Activated CD4-positive, CD25-positive, alpha-beta regulatory T cell treated with anti-CD3 and anti-CD28 coated beads, Interleukin-2, amount 50 U/mL, for 72 hours (primary cell): ENCODE results near the gene EPB41L4A.

ENCODE experiments used
- DNase-seq: peaks from one replicate; pipeline ENCODE4 v3.0.0; 2021

EPB41L4A gene

GRCh38 chr5:112200131-112200530, 218.9 kb downstream of the EPB41L4A start:
- no peak for DNase-seq

GRCh38 chr5:112196584-112196983, 222.5 kb downstream of the EPB41L4A start:
- no peak for DNase-seq

- no peak for DNase-seq
Observed at GRCh38 chr5:112195924-112196323, 223.2 kb downstream of the EPB41L4A start.

- DNase-seq = no peak
Observed at GRCh38 chr5:112192866-112193265, 226.2 kb downstream of the EPB41L4A start.

- no peak for DNase-seq
Observed at GRCh38 chr5:112192072-112192471, 227.0 kb downstream of the EPB41L4A start.

- no peak for DNase-seq
Observed at GRCh38 chr5:112189391-112189790, 229.7 kb downstream of the EPB41L4A start.

- no peak for DNase-seq
Observed at GRCh38 chr5:112186401-112186990, 232.6 kb downstream of the EPB41L4A start.

- no peak for DNase-seq
Observed at GRCh38 chr5:112183874-112184273, 235.2 kb downstream of the EPB41L4A start.

- no peak for DNase-seq
Observed at GRCh38 chr5:112183103-112183711, 235.9 kb downstream of the EPB41L4A start.

GRCh38 chr5:112179290-112179689, 239.8 kb downstream of the EPB41L4A start:
- DNase-seq = no peak

- no peak for DNase-seq
Observed at GRCh38 chr5:112174959-112175594, 244.0 kb downstream of the EPB41L4A start.

- DNase-seq = no peak
Observed at GRCh38 chr5:112165897-112166737, 253.0 kb downstream of the EPB41L4A start.

GRCh38 chr5:112165399-112165798, 253.7 kb downstream of the EPB41L4A start:
- no peak for DNase-seq

GRCh38 chr5:112163435-112163834, 255.6 kb downstream of the EPB41L4A start:
- no peak for DNase-seq

GRCh38 chr5:112161392-112161748, 257.7 kb downstream of the EPB41L4A start:
- DNase-seq = no peak

- peak; percentile 97 for DNase-seq
Observed at GRCh38 chr5:112160652-112161391, 258.3 kb downstream of the EPB41L4A start.

- DNase-seq = no peak
Observed at GRCh38 chr5:112159435-112159834, 259.6 kb downstream of the EPB41L4A start.

- DNase-seq = no peak
Observed at GRCh38 chr5:112156211-112156610, 262.9 kb downstream of the EPB41L4A start.

GRCh38 chr5:112154940-112155686, 264.0 kb downstream of the EPB41L4A start:
- DNase-seq = no peak

GRCh38 chr5:112149727-112150126, 269.4 kb downstream of the EPB41L4A start:
- DNase-seq = no peak

GRCh38 chr5:112146323-112147226, 272.5 kb downstream of the EPB41L4A start:
- peak; percentile 41 for DNase-seq
